Fibroblast of mammary gland (primary cell): ENCODE measurements around the gene SYMPK.

Source experiments
- DNase-seq: peaks from one replicate; pipeline ENCODE4 v3.0.0-alpha.2; 2010; ENCODE audit warnings: low read depth
- H3K4me3 ChIP-seq: 2 replicates; pipeline ENCODE4 v1.5.1; 2011; ENCODE audit warnings: low read depth, mild to moderate bottlenecking, low read length, moderate library complexity; ENCODE audit not compliant: control insufficient read depth
- CTCF ChIP-seq: conservative IDR thresholded peaks from 2 replicates; pipeline ENCODE4 v1.5.1; 2011; ENCODE audit warnings: low read depth, low read length, inconsistent platforms; ENCODE audit not compliant: control insufficient read depth, insufficient read depth

Gene SYMPK

GRCh38 chr19:45766869-45767346, 96.0 kb downstream of the SYMPK start:
- no peak for DNase-seq
- no peak for TF ChIP-seq CTCF
- peak overlapping the region; percentile 73 for H3K4me3 ChIP-seq

GRCh38 chr19:45766296-45766868, 96.6 kb downstream of the SYMPK start:
- H3K4me3 ChIP-seq, result peak overlapping the region; percentile 73
- no peak for DNase-seq
- TF ChIP-seq CTCF, result no peak

GRCh38 chr19:45765702-45766295, 97.1 kb downstream of the SYMPK start:
- TF ChIP-seq CTCF, result no peak
- no peak for DNase-seq
- H3K4me3 ChIP-seq, result no peak overlapping the region
